Measurements from ENCODE around the gene ADRM1. TPM values are rescaled to one million over a fixed set of nuclear protein-coding genes. Genes with fewer than 3 reads are reported as not detected.

The ADRM1 gene
- total RNA-seq, 1 donor from 2014 or later, result 193 TPM

GRCh38 chr20:62335532-62335931 lies 32.7 kb downstream of the ADRM1 start:
- no peak for TF ChIP-seq CTCF (IDR thresholded peaks at IDR 0.05; ENCODE audit: insufficient read depth, low read length, poor library complexity, severe bottlenecking)
- Histone ChIP-seq H3K36me3 (ENCODE audit: control insufficient read depth, insufficient read depth, low read length) (no peaks in the 10 kb centered on the region), H3K27me3 (ENCODE audit: control insufficient read depth, insufficient read depth, low read length) (no peaks in the 10 kb centered on the region), H3K4me3 (ENCODE audit: low read depth, low read length) (no peak overlapping the region)
- no peak for DNase-seq (ENCODE audit: low read depth)

DNA sequence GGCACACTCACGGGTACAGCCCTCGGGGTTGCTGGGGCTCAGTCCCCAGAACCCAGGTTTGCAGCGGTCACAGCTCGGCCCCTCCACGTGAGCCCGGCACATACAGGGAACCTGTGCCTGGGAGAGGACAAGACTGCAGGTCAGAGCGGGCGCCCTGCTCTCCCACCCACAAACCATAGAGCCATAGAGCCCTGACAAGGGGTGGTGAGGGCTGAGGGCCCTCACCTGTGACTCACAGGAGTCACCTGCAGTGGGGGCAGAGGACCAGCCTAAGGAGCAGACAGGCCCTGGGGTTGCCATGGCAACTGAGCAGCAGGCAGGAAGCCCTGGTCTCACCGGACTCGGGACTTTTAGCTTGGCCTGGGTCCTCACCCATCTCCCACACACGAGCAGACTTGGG lies 33.5 kb downstream of the ADRM1 start:
- H3K27me3 ChIP-seq (ENCODE audit: control insufficient read depth, insufficient read depth, low read length), result no peaks in the 10 kb centered on the region
- H3K4me3 ChIP-seq (ENCODE audit: low read depth, low read length), result no peak overlapping the region
- no peak for DNase-seq (ENCODE audit: low read depth)
- no peaks in the 10 kb centered on the region for H3K36me3 ChIP-seq (ENCODE audit: control insufficient read depth, insufficient read depth, low read length)
- no peak for TF ChIP-seq CTCF (IDR thresholded peaks at IDR 0.05; ENCODE audit: insufficient read depth, low read length, poor library complexity, severe bottlenecking)

- Histone ChIP-seq H3K27me3 (ENCODE audit: control insufficient read depth, insufficient read depth, low read length) (no peaks in the 10 kb centered on the region), H3K4me3 (ENCODE audit: low read depth, low read length) (no peak overlapping the region), H3K36me3 (ENCODE audit: control insufficient read depth, insufficient read depth, low read length) (no peaks in the 10 kb centered on the region)
- no peak for DNase-seq (ENCODE audit: low read depth)
- TF ChIP-seq CTCF (IDR thresholded peaks at IDR 0.05; ENCODE audit: insufficient read depth, low read length, poor library complexity, severe bottlenecking), result no peak
Observed at GRCh38 chr20:62336775-62337557, 34.2 kb downstream of the ADRM1 start.

DNA sequence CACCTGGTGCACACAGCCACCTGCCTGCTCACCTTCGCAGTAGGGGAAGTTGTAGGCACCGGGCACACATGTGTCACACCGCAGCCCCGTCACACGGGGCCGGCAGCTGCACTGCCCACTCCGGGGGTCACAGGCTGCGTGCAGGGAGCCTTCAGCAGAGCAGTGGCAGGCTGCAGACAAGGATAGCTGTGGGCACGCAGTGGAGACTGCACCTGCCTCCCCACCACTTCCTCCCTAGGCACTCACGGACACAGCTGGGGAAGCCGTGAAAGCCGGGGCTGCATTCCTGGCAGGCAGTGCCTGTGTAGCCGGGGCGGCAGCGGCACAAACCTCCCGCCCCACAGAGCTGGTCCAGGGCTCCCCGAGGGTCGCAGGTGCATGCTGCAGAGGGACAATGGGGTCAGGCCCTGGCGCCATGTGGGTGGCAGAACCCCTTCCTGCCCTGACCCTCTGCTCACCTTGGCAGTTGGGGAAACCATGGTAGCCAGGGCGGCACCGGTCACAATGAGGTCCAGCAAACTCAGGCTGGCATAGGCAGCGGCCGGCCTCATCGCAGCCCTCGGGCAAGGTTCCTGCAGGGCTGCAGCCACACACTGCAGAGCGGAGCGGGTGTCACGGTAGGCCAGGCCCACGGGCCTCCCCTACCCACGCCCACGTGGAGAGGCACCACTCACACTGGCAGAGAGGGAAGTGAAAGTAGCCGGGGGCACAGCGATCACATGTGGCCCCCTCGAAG lies 34.9 kb downstream of the ADRM1 start:
- no peak for DNase-seq (ENCODE audit: low read depth)
- TF ChIP-seq CTCF (IDR thresholded peaks at IDR 0.05; ENCODE audit: insufficient read depth, low read length, poor library complexity, severe bottlenecking), result no peak
- Histone ChIP-seq H3K27me3 (ENCODE audit: control insufficient read depth, insufficient read depth, low read length) (no peaks in the 10 kb centered on the region), H3K4me3 (ENCODE audit: low read depth, low read length) (no peak overlapping the region), H3K36me3 (ENCODE audit: control insufficient read depth, insufficient read depth, low read length) (no peaks in the 10 kb centered on the region)

GRCh38 chr20:62338294-62338620 lies 35.5 kb downstream of the ADRM1 start:
- Histone ChIP-seq H3K27me3 (ENCODE audit: control insufficient read depth, insufficient read depth, low read length) (no peaks in the 10 kb centered on the region), H3K36me3 (ENCODE audit: control insufficient read depth, insufficient read depth, low read length) (no peaks in the 10 kb centered on the region), H3K4me3 (ENCODE audit: low read depth, low read length) (no peak overlapping the region)
- TF ChIP-seq CTCF (IDR thresholded peaks at IDR 0.05; ENCODE audit: insufficient read depth, low read length, poor library complexity, severe bottlenecking), result no peak
- no peak for DNase-seq (ENCODE audit: low read depth)
